ENCODE results near the gene ATCAY.
"Not testable (repeated sequence)": the region's sequence is repeated elsewhere in the genome, so short reads cannot be mapped to it uniquely, and the experiment has no call there.

Gene ATCAY

DNA sequence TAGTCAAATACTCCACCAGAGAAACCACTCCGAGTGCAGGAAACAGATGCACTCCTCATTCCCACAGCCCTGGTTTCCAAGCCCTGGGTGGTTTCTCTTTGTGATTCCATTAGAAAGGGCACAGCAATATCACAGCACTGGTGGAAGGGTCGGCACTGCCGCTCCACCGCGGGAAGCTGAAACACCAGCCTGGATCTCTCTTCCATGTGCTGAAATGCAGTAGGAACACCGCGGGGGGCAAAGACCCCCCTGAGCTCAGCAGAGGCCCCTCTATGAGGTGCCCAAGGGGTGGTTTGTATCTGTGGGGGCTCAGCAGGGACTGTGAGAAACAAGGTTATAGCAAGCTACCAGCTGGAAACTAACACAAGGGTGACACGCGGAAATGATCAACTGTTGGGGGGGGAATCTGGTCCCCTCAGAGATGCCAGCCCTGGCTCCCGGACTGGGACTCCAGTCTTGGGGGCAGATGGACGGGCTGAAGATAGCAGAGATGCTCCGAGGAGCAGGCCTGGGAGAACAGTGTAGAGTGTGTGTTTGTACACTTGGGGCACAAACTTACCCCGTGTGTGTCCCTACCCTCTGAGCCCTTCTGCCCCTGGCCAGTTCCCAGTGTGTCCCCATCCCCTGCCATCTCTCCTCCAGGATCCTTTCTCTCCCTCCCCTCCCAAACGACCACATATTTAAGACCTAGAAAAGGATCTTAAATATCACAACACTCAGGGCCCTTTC lies 13.4 kb upstream of the ATCAY start:
- in situ Hi-C loops (cut with MboI; ENCODE audit: low sequenced_read_pairs, unreplicated experiment), result no loop called here
- no peak for DNase-seq (ENCODE audit: low spot score)
- no peak for TF ChIP-seq CTCF (IDR thresholded peaks at IDR 0.05; ENCODE audit: borderline replicate concordance, control extremely low read depth, extremely low read depth, insufficient read depth, missing control alignments)

- TF ChIP-seq CTCF (IDR thresholded peaks at IDR 0.05; ENCODE audit: borderline replicate concordance, control extremely low read depth, extremely low read depth, insufficient read depth, missing control alignments), result no peak
- in situ Hi-C loops (cut with MboI; ENCODE audit: low sequenced_read_pairs, unreplicated experiment), result no loop called here
- DNase-seq (ENCODE audit: low spot score), result no peak
Observed at GRCh38 chr19:3867971-3868769, 12.3 kb upstream of the ATCAY start.

GRCh38 chr19:3868770-3869456 lies 11.6 kb upstream of the ATCAY start, which contains the start of gene ZFR2:
ZFR2 (minus strand) TSS chr19:3869038; CDS start chr19:3869017, 21 bp downstream.
- in situ Hi-C loops (cut with MboI; ENCODE audit: low sequenced_read_pairs, unreplicated experiment), result no loop called here
- no peak for TF ChIP-seq CTCF (IDR thresholded peaks at IDR 0.05; ENCODE audit: borderline replicate concordance, control extremely low read depth, extremely low read depth, insufficient read depth, missing control alignments)
- DNase-seq (ENCODE audit: low spot score), result no peak

DNA sequence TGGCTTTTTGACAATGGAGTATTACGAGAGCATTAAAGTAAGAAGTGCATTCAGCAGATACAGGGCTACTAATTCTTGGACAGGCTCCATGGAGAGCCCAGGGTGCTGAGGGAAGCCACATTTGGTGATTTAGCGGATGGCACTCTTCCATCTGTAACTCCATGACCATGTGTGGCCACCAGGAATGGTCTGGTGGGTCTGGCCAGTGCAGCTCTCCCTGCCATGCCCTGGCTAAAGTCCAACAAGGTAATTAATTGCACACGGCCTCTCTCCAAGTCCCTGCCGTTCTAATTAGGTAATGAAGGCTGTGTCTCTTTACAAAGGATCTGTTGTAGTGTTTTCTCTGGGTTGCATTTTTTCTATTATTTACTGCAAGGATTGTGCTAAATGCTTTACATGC lies 7.3 kb upstream of the ATCAY start:
- no peak for DNase-seq (ENCODE audit: low spot score)
- TF ChIP-seq CTCF (IDR thresholded peaks at IDR 0.05; ENCODE audit: borderline replicate concordance, control extremely low read depth, extremely low read depth, insufficient read depth, missing control alignments), result no peak
- in situ Hi-C loops (cut with MboI; ENCODE audit: low sequenced_read_pairs, unreplicated experiment), result no loop called here

DNA sequence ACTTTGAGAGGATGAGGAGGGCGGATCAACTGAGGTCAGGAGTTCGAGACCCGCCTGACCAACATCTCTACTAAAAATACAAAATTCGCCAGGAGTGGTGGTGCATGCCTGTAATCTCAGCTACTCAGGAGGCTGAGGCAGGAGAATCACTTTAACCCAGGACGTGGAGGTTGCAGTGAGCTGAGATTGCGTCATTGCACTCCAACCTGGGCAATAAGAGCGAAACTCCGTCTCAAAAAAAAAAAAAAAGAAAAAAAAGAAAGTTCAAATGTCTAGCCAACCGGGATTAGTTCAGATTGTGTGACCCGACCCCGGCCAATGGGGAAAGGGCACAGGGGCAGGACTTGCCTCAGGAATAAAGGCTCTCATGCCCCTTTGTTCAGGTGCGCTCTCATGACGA lies 5.8 kb upstream of the ATCAY start:
- in situ Hi-C loops (cut with MboI; ENCODE audit: low sequenced_read_pairs, unreplicated experiment); DNase-seq (ENCODE audit: low spot score): not testable (repeated sequence)

DNA sequence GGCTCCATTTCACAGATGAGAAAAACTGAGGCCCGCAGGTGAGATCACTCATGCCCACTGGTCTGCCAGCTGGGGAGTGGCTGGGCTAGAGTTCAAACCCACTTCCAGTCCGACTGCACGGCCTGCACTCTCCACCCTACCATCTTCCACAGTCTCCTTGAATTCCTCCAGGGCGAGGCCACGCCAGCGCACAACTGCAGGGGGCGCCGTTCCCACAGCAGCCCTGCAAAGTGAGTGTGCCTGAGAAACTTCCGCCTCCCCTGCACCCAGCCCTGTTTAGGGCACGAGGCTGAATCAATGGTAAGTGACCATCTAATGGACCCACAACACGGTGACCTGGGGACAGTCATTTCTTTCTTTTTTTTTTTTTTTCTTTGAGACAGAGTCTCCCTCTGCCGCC lies 829 bp upstream of the ATCAY start:
- no peak for TF ChIP-seq CTCF (IDR thresholded peaks at IDR 0.05; ENCODE audit: borderline replicate concordance, control extremely low read depth, extremely low read depth, insufficient read depth, missing control alignments)
- in situ Hi-C loops (cut with MboI; ENCODE audit: low sequenced_read_pairs, unreplicated experiment), result no loop called here
- DNase-seq (ENCODE audit: low spot score), result no peak

Data from GM13976 (cell line).